Kidney (tissue), 14 donors: ENCODE results near the gene SERPINB6. TPM values are rescaled to one million over a fixed set of nuclear protein-coding genes. Genes with fewer than 3 reads are reported as not detected.

Source experiments
- DNase-seq, 5 donors: peaks; one replicate each; pipeline ENCODE4 v3.0.0-alpha.2; 2013 to 2020
- FAIRE-seq: peaks from 2 replicates; lab custom pipeline; 2012; peaks lifted over from hg19 to GRCh38; lab: Jason Lieb, UNC
- H3K27ac ChIP-seq, 2 donors: one replicate each; pipeline ENCODE4 v1.7.0; 2013; ENCODE audit warnings: low read depth in 2 of 2, low read length in 2 of 2, inconsistent platforms in 1 of 2
- H3K27me3 ChIP-seq: one replicate; pipeline ENCODE4 v1.7.1; 2013; ENCODE audit warnings: low read length, inconsistent platforms; ENCODE audit not compliant: control insufficient read depth, insufficient read depth
- H3K36me3 ChIP-seq, 3 donors: one replicate each; pipeline versions ENCODE4 v1.7.0 to v1.7.1; 2013; ENCODE audit warnings: low read length in 3 of 3, control low read depth in 1 of 3, inconsistent platforms in 1 of 3; ENCODE audit not compliant: insufficient read depth in 3 of 3, control insufficient read depth in 2 of 3
- H3K4me1 ChIP-seq, 3 donors: one replicate each; pipeline versions ENCODE4 v1.7.0 to v1.7.1; 2013; ENCODE audit warnings: low read length in 3 of 3, inconsistent platforms in 1 of 3, low read depth in 1 of 3; ENCODE audit not compliant: control insufficient read depth in 2 of 3, insufficient read depth in 2 of 3
- H3K4me3 ChIP-seq, 3 donors: one replicate each; pipeline versions ENCODE4 v1.7.0 to v1.8.1; 2013; ENCODE audit warnings: low read length in 3 of 3, control low read depth in 1 of 3, inconsistent platforms in 1 of 3
- H3K9ac ChIP-seq, 3 donors: one replicate each; pipeline versions ENCODE4 v1.7.0 to v1.7.1; 2013; ENCODE audit warnings: low read length in 3 of 3, control low read depth in 1 of 3, inconsistent platforms in 1 of 3
- H3K9me3 ChIP-seq, 3 donors: one replicate each; pipeline versions ENCODE4 v1.7.0 to v1.7.1; 2013; ENCODE audit warnings: low read length in 3 of 3, control low read depth in 1 of 3, inconsistent platforms in 1 of 3; ENCODE audit not compliant: control insufficient read depth in 2 of 3, insufficient read depth in 1 of 3
- intact Hi-C: fragments of 100-400 bp; cut with DNase I; formaldehyde crosslinking; loops from one replicate; pipeline ENCODE4 v1.11.1; 2022
- polyA plus RNA-seq: library from polyadenylated mRNA; stranded (reverse); fragments of 350-450 nt; fragmentation: Illumina TruSeq; extraction: RNeasy Lipid Tissue Mini Kit (QIAGEN cat#74804); gene quantifications from one replicate; pipeline ENCODE4 v1.2.3, GENCODE V29; 2014; ENCODE audit warnings: low read depth, low replicate concordance; ENCODE audit not compliant: insufficient read depth
- total RNA-seq: library from RNA; stranded (reverse); fragmentation: NEBNext Ultra II Directional; extraction: Animal tissue kit (Norgen Biotek cat#: 25700); gene quantifications from one replicate; pipeline ENCODE4 v1.2.1, GENCODE V29; 2021
- TF ChIP-seq, protein P1 (sequence below): IDR thresholded peaks from 3 replicates; pipeline ENCODE4 v1.5.1; 2012; ENCODE audit warnings: mild to moderate bottlenecking, moderate library complexity, borderline replicate concordance; ENCODE audit not compliant: insufficient read depth; ENCODE audit errors: extremely low read depth
- donor health status: control.
- donor health status: control.
- donor health status: control.
- donor health status: control.
- donor health status: control.
- donor health status: DM: yes; HTN: yes; CAD: no.
- donor health status: Normal renal cell carcinoma (clear cell type).

The SERPINB6 gene
- total and polyA plus RNA-seq, 2 donors from 2014 or later: 136 to 212 TPM

DNA sequence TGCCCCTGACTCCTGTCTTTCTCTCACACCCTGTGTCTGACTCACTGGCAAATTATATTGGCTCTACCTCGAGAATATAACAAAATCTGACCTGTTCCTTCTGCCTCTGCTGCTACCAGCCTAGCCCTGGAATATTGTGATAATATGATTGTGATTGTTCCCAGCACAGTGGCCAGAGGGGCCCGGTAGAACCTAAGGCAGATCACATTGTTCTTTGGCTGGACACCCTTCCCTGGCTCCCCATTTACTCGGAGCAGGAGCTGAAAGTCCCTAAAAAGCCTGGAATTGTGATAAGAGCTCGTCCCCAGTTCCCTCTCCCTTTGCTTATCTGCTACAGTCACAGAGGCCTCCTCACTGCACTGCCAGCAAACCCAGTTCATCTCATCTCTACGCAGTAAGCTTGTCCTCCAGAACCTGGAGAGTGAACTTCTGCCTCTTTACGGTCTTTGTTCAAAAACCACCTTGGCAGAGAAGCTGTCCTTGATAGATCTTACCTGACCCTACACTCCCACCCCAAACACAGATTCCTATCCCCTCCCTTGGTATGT, 21.8 kb downstream of the SERPINB6 start:
- Histone ChIP-seq H3K36me3 (peaks cover 0 to 16% (median 11%) of the 10 kb centered on the region in 3 donors), H3K9me3 (no peaks in the 10 kb centered on the region), H3K9ac (no peak overlapping the region), H3K4me1 (peaks cover 0 to 11% (median 8%) of the 10 kb centered on the region in 3 donors), H3K27ac (no peak overlapping the region), H3K27me3 (no peaks in the 10 kb centered on the region), H3K4me3 (no peak overlapping the region)
- intact Hi-C loops: no loop called here
- TF ChIP-seq, protein P1, sequence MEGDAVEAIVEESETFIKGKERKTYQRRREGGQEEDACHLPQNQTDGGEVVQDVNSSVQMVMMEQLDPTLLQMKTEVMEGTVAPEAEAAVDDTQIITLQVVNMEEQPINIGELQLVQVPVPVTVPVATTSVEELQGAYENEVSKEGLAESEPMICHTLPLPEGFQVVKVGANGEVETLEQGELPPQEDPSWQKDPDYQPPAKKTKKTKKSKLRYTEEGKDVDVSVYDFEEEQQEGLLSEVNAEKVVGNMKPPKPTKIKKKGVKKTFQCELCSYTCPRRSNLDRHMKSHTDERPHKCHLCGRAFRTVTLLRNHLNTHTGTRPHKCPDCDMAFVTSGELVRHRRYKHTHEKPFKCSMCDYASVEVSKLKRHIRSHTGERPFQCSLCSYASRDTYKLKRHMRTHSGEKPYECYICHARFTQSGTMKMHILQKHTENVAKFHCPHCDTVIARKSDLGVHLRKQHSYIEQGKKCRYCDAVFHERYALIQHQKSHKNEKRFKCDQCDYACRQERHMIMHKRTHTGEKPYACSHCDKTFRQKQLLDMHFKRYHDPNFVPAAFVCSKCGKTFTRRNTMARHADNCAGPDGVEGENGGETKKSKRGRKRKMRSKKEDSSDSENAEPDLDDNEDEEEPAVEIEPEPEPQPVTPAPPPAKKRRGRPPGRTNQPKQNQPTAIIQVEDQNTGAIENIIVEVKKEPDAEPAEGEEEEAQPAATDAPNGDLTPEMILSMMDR: no peak
- peak in 1 of 5 donors; percentile 5 for DNase-seq
- no peak for FAIRE-seq

DNA sequence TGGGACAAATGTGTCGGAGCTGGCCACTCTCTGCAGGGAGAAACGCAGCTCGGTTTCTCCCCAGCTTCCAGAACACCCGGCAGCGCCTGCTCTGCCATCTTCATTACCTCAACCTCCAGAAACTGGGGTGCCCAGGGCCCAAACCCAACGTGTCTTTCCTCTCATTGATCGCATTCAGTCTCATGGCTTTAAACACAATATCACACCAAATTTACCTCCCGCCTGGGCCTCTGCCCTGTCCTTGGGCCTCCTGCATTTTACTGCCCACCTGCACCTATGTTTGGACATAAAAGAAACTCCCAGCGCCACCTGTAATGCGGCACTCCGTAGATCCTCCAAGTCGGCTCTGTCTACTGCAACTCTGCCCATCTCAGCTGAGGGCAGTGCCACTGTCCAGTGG, 22.2 kb downstream of the SERPINB6 start:
- Histone ChIP-seq H3K4me3 (no peak overlapping the region), H3K27ac (no peak overlapping the region), H3K9me3 (no peaks in the 10 kb centered on the region), H3K27me3 (no peaks in the 10 kb centered on the region), H3K4me1 (peaks cover 0 to 11% (median 8%) of the 10 kb centered on the region in 3 donors), H3K9ac (no peak overlapping the region), H3K36me3 (peaks cover 0 to 16% (median 11%) of the 10 kb centered on the region in 3 donors)
- TF ChIP-seq, protein P1: no peak
- FAIRE-seq (no peak), DNase-seq (peak in 1 of 5 donors; percentile 16)
- intact Hi-C loops: no loop called here

DNA sequence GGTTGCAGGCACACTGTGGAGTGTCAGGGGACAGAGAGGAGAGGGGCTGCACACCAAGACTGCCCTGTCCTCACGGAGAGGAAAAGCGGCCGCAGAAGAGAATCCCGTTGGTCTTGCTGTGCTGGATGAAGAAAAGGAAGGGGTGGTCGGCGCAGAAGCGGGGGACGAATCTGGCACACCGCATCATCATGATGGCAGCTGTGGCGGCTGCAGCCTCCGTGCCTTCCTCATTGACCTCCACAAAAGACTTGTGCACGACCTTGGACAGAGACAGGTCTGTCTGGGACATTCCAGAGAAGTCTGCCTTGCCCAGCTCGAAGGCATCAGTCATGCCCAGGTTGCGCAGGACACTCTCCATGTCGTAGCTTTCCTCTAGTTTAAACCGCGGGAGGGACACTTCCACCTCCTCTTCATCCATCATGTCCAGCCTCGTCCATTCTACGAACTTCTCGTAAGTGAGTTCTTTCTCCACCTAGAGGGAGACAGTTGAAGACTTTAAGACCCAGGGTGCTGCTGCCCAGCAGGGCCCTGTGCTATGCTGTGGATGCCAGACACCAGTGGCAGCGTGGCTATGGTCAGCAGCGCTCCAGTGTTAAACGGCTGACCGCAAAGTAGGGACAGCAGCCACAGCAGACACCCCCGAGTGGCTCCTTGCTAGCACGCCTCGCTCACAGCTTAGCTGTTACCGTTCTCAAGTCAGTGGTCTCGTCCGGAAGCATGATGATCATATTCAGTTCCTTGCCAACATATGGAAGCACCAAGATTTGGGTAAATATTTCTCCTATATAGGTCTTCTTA, 22.9 kb downstream of the SERPINB6 start:
- peaks cover 0 to 11% (median 8%) of the 10 kb centered on the region in 3 donors for H3K4me1 ChIP-seq
- TF ChIP-seq, protein P1: no peak
- peaks cover 0 to 16% (median 11%) of the 10 kb centered on the region in 3 donors for H3K36me3 ChIP-seq
- intact Hi-C loops: no loop called here
- no peaks in the 10 kb centered on the region for H3K9me3 ChIP-seq
- no peak for FAIRE-seq
- no peak overlapping the region for H3K9ac ChIP-seq
- H3K27ac ChIP-seq: no peak overlapping the region
- no peaks in the 10 kb centered on the region for H3K27me3 ChIP-seq
- no peak overlapping the region for H3K4me3 ChIP-seq
- DNase-seq: peak in 1 of 5 donors; percentile 31
